SW480 (cell line): ENCODE data around the gene RAPSN.
A peak's percentile ranks its signal among the peaks of the same experiment; 100 is the strongest.

ENCODE experiments used
- DNase-seq: peaks from one replicate; pipeline ENCODE4 v3.0.0-alpha.2; 2016; ENCODE audit warnings: low spot score

The RAPSN gene

DNA sequence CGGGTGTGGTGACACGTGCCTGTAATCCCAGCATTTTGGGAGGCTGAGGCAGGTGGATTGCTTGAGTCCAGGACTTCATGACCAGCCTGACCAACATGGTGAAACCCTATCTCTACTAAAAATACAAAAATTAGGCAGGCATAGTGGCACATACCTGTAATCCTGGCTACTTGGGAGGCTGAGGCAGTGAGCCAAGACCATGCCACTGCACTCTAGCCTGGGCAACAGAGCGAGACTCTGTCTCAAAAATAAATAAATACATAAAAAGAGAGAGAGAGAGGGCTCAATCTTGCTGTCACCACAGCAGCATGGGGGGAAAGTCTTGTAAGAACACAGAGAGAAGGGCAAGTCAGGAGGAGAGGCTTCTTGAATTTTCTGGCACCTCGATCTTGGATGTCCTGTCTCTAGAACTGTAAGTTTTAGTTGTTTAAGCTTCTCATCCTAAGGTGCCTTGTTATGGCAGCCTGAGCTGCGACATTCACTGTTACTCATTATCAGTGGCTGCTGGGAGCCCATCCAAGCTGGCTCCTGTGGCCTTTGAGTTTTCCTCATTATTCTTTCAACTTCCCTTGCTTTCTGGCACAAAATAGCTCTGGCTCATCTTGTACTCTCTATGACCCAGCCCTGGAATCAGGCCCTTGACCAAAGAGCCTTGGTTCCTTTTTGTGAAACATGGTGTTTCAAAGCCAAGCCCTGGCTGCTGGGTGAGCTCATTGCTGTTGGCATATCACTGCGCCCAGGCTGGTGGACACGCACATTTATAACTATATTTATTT, 14.7 kb downstream of the RAPSN start:
- DNase-seq, result no peak

DNA sequence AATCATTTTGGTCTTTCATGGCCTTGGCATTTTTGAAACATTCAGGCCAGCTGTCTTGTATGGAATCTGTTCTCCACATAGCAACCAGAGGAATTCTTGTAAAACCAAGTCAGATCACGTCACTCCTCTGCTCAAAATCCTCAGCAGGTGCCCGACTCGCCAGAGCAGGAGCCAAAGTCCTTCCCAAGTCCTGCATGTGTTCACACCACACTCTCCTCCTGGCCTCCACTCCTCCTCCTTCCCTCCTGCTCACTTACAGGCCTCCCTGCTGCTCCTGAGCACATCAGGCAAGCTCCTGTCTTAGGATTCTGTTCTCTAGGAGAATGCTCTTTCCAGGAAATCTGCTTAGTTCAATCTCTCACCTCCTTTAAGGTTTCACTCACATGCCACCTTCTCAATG, 15.8 kb downstream of the RAPSN start:
- DNase-seq, result no peak

DNA sequence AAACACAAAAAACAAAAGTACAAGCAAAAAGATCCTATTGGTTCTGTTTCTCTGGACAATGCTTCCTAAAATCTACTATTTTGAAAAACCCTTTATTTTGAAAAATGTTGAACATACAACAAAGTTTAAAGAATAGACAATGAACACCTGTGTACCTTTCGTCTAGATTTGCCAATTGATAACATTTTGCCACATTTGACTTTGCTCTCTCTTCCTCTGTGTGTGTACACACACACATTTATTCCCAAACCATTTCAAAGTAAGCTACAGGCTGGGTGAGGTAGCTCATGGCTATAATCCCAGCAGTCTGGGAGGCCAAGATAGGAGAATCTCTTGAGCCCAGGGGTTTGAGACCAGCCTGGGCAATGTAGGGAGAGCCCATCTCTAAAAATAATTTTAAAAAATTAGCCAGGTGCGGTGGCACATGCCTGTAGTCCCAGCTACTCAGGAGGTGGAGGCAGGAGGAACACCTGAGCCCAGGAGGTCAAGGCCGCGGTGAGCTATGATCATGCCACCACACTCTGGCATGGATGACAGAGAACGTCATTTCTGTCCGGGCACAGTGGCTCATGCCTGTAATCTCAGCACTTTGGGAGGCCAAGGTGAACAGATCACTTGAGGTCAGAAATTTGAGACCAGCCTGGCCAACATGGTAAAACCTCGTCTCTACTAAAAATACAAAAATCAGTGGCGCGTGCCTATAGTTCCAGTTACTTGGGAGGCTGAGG, 17.4 kb downstream of the RAPSN start:
- no peak for DNase-seq

DNA sequence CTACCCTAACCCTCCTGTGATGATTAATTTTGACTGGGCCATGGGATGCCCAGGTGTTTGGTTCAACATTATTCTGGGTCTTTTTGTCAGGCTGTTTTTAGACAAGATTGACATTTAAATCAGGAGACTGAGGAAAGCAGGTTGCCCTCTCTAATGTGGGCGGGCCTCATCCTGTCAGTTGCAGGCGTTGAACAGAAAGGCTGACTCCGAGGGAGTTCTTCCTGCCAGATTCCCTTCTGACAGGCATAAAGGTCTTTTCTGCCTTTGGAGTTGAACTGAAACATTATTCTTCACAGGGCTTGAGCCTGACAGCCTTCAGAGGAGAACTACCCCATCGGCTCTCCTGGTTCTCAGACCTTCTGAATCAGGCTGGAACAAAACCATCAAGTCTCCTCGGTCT, 18.4 kb downstream of the RAPSN start:
- DNase-seq, result no peak

DNA sequence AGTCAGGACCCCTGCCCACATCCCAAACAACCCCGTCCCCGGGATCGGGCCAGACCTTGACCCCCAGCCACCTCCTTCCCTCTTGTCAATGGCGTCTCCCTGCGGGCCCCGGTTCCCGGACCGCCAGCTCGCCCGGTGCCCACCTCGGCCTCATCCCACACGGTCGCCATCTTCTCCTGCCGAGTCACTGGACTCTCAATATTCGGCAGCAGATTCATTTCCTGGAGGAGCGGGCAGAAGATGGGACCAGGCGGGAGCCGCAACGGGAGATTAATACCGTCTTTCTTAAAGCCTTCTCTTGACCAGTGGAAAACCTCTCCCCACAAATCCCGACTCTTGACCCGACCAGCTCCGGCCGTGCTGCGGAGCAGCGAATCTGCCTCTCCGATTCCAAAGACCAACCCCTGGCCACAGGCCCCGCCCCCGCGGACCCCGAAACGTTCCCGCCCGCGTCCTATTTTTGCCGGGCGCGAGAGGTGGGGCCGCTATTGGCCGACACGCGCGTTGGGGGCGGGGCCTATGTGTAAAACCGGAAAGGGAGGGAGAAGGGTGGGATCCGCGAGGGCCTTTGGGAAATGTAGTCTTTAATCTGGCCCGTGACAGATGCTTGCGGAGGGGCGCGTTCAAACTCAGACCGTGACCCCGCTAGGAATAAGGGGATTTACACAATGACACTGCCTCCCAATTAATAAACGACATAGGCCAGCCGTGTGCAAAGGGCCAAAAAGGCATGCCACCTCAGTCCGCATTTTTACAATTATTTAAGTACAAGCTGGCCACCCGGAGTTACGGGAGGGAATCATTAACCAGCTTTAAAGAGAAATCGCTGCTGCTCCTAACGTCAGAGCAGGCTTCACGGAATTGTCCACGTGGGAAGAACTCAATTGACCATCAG, 22.6 kb downstream of the RAPSN start, which contains the start of gene PSMC3:
Gene PSMC3 (minus strand): TSS at position 378 of the 895 bp plus-strand sequence. CDS start 160 bp downstream, at position 218.
- peak; percentile 96 for DNase-seq

DNA sequence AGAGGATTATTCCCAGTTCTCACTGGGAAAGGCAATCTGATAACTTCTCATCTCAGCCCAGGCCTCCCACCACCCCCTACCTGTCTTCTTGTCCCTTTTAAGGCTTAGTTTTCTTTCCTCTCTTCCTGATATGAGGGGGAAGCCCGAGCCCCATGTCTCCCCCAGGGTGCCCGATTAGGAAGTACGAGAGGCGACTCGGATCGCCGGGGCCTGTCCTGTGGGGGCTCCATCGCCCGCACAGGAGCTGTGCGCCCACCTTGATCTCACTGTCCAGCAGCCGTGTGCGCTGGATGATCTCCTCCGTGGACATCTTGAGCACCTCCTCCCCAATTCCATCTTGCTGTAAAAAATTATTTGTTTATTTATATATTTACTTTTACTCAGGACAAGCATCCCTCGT, 23.3 kb downstream of the RAPSN start:
- DNase-seq, result no peak

GRCh38 chr11:47418454-47419259, 30.3 kb downstream of the RAPSN start:
- no peak for DNase-seq

DNA sequence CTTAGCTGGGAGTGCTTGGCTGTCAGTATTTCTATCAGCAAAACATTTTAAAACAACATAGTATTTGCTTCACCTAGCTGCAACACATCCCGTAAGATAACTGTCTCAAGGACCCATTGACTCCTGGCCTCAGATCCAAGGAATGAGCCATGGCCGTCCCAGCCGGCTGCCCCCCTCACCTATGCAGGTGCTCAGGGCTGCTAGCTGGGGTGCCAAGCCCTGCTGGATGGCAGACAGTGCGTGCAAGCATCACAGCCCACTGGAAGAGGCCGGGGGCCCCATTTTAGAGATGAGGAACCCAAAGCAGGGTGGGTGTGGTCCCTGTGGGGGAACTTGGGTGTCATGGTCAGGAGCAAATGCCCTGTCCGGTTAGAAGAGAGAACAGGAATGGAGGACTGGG, 31.2 kb downstream of the RAPSN start:
- no peak for DNase-seq

GRCh38 chr11:47415949-47416472, 32.9 kb downstream of the RAPSN start:
- DNase-seq, result peak; percentile 78

DNA sequence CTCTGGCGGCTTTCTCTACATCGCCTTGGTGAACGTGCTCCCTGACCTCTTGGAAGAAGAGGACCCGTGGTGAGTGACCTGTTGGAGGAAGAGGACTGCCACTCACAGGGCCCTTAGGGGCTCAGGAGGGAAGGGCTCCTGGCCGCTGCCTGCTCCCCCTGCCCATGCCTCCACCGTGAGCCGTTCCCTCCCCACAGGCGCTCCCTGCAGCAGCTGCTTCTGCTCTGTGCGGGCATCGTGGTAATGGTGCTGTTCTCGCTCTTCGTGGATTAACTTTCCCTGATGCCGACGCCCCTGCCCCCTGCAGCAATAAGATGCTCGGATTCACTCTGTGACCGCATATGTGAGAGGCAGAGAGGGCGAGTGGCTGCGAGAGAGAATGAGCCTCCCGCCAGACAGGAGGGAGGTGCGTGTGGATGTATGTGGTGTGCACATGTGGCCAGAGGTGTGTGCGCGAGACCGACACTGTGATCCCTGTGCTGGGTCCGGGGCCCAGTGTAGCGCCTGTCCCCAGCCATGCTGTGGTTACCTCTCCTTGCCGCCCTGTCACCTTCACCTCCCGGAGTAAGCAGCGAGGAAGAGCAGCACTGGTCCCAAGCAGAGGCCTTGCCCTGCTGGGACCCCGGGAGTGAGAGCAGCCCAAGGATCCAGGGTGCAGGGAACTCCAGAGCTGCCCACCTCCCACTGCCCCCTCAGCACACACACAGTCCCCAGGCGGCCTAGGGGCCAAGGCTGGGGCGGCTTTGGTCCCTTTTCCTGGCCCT, 33.7 kb downstream of the RAPSN start:
- no peak for DNase-seq

- no peak for DNase-seq
Observed at GRCh38 chr11:47414685-47415070, 34.3 kb downstream of the RAPSN start.

DNA sequence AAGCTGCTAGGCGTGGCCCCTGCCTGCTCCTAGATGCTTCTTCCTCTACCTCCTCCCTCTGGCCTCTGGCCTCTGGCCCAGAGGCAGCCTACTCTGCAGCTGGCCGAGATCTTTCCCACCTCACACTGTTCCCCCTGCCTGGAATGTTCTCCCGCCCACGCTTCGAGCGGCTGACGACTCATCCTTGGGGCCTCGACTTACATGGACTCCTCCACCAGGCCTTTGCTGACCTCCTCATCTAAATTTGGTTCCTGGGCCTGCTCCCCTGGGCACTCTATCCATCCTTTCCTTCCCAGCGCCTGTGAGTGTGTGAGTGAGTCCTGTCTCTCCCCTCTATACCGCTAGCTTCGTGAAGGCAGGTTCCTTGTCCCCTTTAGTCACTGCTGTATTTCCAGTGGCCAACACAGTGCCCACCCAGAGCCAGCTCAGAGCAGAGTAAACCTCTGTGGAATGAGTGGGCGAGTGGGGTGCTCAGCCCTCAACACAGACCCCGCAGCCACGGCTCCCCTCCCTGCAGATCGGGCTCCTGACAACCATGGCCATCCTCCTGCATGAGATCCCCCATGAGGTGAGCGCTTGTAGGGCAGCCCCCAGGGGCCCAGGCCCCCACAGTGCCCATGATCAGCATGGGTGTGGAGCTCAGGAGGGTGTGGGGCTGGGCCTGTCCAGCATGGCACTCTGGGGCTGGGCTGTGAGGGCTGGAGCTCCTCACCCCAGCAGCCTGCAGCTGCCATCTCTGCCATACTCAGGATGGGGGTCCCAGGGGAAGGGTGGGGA, 34.8 kb downstream of the RAPSN start:
- peak; percentile 22 for DNase-seq

- no peak for DNase-seq
Observed at GRCh38 chr11:47413351-47413750, 35.6 kb downstream of the RAPSN start.

DNA sequence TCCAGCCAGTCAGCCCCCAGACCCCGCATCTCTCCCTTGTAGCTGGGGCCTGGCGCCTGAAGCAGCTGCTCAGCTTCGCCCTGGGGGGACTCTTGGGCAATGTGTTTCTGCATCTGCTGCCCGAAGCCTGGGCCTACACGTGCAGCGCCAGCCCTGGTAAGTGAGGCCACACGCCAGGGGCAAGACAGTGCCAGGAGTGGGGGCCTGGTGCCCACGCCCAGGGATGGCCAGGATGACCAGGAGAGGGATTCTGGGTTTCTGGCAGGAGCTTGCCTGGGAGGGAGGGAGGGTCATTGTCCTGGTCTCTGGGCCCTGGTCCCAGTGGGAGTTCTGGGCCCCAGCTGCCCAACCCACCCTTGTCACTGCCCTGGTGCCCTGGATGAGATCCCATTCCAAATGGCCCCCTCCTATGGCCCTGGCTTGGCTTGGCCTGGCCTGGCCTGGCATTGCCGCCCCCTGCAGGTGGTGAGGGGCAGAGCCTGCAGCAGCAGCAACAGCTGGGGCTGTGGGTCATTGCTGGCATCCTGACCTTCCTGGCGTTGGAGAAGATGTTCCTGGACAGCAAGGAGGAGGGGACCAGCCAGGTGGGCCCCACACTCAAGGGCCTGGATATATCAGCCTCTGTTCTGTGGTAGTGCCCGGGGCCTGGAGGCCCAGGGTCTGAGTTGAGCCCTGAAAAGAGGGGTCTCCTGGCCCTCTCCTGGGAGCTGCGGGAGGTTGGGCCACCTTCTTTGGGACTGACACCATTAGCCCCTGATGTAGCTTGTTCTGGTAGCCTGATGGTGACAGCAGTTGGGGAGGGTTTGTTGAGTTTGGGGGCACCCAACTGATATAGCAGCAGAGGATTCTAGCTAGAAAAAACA, 36.8 kb downstream of the RAPSN start:
- peak; percentile 32 for DNase-seq

- no peak for DNase-seq
Observed at GRCh38 chr11:47410370-47411264, 38.3 kb downstream of the RAPSN start.

DNA sequence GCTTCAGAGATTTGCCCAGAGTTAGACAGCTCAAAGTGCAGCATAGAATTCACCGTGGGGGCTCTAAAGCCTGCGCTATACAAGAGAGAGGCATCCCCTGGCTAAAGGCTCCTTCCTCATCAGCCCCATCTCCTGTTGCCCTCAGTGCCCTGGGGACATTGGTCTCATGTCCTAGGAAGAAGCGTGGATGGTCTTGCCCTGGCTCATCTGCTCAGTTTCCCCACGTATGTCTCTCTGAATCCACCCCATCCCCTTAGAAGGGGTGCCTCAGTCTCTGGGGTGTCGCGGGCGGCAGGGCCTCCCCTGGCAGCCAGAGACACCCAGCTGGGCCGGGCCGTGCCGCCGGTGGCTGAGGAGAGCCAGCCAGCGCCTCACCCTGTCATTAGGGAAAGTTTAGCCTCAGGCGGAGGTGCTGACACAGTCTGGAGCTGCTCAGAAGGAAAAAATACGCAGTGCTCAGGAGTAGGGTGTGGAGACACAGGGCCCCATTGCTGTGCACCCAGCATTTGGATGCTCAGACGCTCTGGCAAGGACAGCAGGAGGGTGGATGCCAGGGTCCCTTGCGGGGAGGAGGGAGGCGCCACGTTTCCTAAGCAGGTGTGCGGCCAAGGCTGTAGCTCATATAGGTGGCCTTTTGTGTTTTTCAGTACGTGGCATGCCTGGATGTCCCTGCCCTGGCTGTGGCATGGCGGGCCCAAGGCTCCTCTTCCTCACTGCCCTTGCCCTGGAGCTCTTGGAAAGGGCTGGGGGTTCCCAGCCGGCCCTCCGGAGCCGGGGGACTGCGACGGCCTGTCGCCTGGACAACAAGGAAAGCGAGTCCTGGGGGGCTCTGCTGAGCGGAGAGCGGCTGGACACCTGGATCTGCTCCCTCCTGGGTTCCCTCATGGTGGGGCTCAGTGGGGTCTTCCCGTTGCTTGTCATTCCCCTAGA, 39.2 kb downstream of the RAPSN start:
- DNase-seq, result no peak
